MCF 10A (cell line): ENCODE measurements around the gene HDAC10. TPM values are rescaled to one million over a fixed set of nuclear protein-coding genes. Genes with fewer than 3 reads are reported as not detected.

Source experiments
- BruUV-seq: library from RNA; stranded (reverse); fragments of 400-500 nt; replicated peaks from 2 replicates; lab custom pipeline; 2021; lab: Mats Ljungman, UMichigan
- CTCF ChIA-PET: fragments of 300-600 bp; sonication (Branson Sonifier 250); formaldehyde crosslinking; extraction: SDS; loops from one replicate; lab custom pipeline; 2021; ENCODE audit warnings: antibody characterized with exemption, inconsistent platforms; lab: Yijun Ruan, JAX
- POLR2A ChIA-PET: fragments of 300-600, 350-650 bp; sonication (Branson Sonifier 250); formaldehyde crosslinking; extraction: SDS; loops from one replicate; lab custom pipeline; 2020; ENCODE audit warnings: antibody characterized with exemption, inconsistent platforms; lab: Yijun Ruan, JAX
- DNase-seq: peaks from one replicate; pipeline ENCODE4 v3.0.0-alpha.2; 2018; ENCODE audit not compliant: unreplicated experiment
- H3K27ac Mint-ChIP-seq: one replicate; pipeline ENCODE4 v1.8.0; 2022; ENCODE audit warnings: mild to moderate bottlenecking, low read depth, mixed read lengths; ENCODE audit not compliant: unreplicated experiment
- H3K27me3 Mint-ChIP-seq: one replicate; pipeline ENCODE4 v1.8.0; 2022; ENCODE audit warnings: mixed read lengths; ENCODE audit not compliant: insufficient read depth, unreplicated experiment
- H3K36me3 Mint-ChIP-seq: one replicate; pipeline ENCODE4 v1.8.0; 2022; ENCODE audit warnings: mild to moderate bottlenecking, moderate library complexity, mixed read lengths; ENCODE audit not compliant: insufficient read depth, unreplicated experiment
- H3K4me1 Mint-ChIP-seq: one replicate; pipeline ENCODE4 v1.8.0; 2022; ENCODE audit warnings: mixed read lengths; ENCODE audit not compliant: insufficient read depth, unreplicated experiment
- H3K4me3 Mint-ChIP-seq: one replicate; pipeline ENCODE4 v1.8.0; 2022; ENCODE audit warnings: mild to moderate bottlenecking, moderate library complexity, mixed read lengths; ENCODE audit not compliant: unreplicated experiment
- H3K9me3 Mint-ChIP-seq: one replicate; pipeline ENCODE4 v1.8.0; 2022; ENCODE audit warnings: mixed read lengths; ENCODE audit not compliant: unreplicated experiment
- CTCF ChIP-seq: fragments of 200-600 bp; IDR thresholded peaks from one replicate; pipeline ENCODE4 v1.8.0; 2022; ENCODE audit warnings: antibody characterized with exemption, mild to moderate bottlenecking; ENCODE audit not compliant: unreplicated experiment
- intact Hi-C: fragments of 100-400 bp; cut with micrococcal nuclease; formaldehyde crosslinking; loops from 2 replicates; pipeline ENCODE4 v1.14.1; 2022
- total RNA-seq: library from RNA; stranded (reverse); gene quantifications from 2 replicates; pipeline ENCODE4 v1.2.3, GENCODE V29; 2022

The HDAC10 gene
- total RNA-seq, 1 experiment from 2014 or later, result 27.5 TPM

- Mint-ChIP-seq H3K4me3 (no peak overlapping the region), H3K27ac (no peak overlapping the region), H3K9me3 (no peaks in the 10 kb centered on the region), H3K27me3 (no peaks in the 10 kb centered on the region), H3K4me1 (no peaks in the 10 kb centered on the region), H3K36me3 (peaks cover 10% of the 10 kb centered on the region)
- no peak for DNase-seq
- intact Hi-C loops, result loop anchor here (5.0 kb wide), 2 partner anchors 243 to 368 kb away; no protein-coding TSS in a partner anchor
- ChIA-PET CTCF (interaction anchor here (3.3 to 3.9 kb wide), 2 partner anchors 13 to 88 kb away, joined by 24 to 34 read pairs; no protein-coding TSS in a partner anchor), POLR2A (interaction anchor here (1.3 kb wide), 1 partner anchor 10 kb away, joined by 3 read pairs; no protein-coding TSS in a partner anchor)
- TF ChIP-seq CTCF, result no peak
- BruUV-seq, result no TSS peak
Measured at GRCh38 chr22:50253941-50254340, 2.9 kb upstream of the HDAC10 start.

- H3K4me3 Mint-ChIP-seq, result no peak overlapping the region
- BruUV-seq, result no TSS peak
- H3K9me3 Mint-ChIP-seq, result no peaks in the 10 kb centered on the region
- no peak overlapping the region for H3K27ac Mint-ChIP-seq
- ChIA-PET CTCF (interaction anchor here (0.6 to 3.9 kb wide), 22 partner anchors 8 to 368 kb away, joined by 3 to 34 read pairs (median 4); partner anchors contain the start of genes MAPK11 and MAPK12), POLR2A (interaction anchor here (0.6 to 3.5 kb wide), 6 partner anchors 8 to 131 kb away, joined by 3 to 26 read pairs (median 4); partner anchors contain the start of genes MAPK12 and PLXNB2)
- no peak for DNase-seq
- TF ChIP-seq CTCF, result no peak
- no peaks in the 10 kb centered on the region for H3K4me1 Mint-ChIP-seq
- H3K27me3 Mint-ChIP-seq, result no peaks in the 10 kb centered on the region
- H3K36me3 Mint-ChIP-seq, result peaks cover 10% of the 10 kb centered on the region
- intact Hi-C loops, result loop anchor here (5.0 kb wide), 2 partner anchors 244 to 369 kb away; no protein-coding TSS in a partner anchor
Measured at GRCh38 chr22:50253046-50253915, 2.2 kb upstream of the HDAC10 start.

GRCh38 chr22:50252082-50253045 is 1.3 kb upstream of the HDAC10 start:
- no TSS peak for BruUV-seq
- CTCF ChIA-PET, result interaction anchor here (0.5 to 3.9 kb wide), 33 partner anchors 9 to 369 kb away, joined by 3 to 34 read pairs (median 4); partner anchors contain the start of genes KLHDC7B, MAPK11 and MAPK12
- Mint-ChIP-seq H3K36me3 (peaks cover 15% of the 10 kb centered on the region), H3K27ac (no peak overlapping the region), H3K4me3 (peak overlapping the region; percentile 39), H3K9me3 (no peaks in the 10 kb centered on the region), H3K27me3 (no peaks in the 10 kb centered on the region), H3K4me1 (no peaks in the 10 kb centered on the region)
- POLR2A ChIA-PET, result interaction anchor here (0.6 to 3.5 kb wide), 8 partner anchors 9 to 132 kb away, joined by 3 to 26 read pairs (median 4); partner anchors contain the start of genes MAPK12 and PLXNB2
- peak; percentile 79 for DNase-seq
- peak; percentile 74 for TF ChIP-seq CTCF
- intact Hi-C loops, result loop anchor here (1.0 to 5.0 kb wide), 3 partner anchors 90 to 370 kb away; no protein-coding TSS in a partner anchor
